A549 (cell line): ENCODE measurements around the gene PELI2. TPM values are rescaled to one million over a fixed set of nuclear protein-coding genes. Genes with fewer than 3 reads are reported as not detected.

Source experiments
- ATAC-seq, 2 experiments: fragments of 200-7000 bp in 1 of 2; fragments of >200 bp in 1 of 2; cut with Nextera tagmentation in 1 of 2; cut with Tn5 transposase in 1 of 2; 3 replicates each; pipeline versions ENCODE4 v1.8.0 to v1.9.1; 2018 to 2020; ENCODE audit warnings: mild to moderate bottlenecking in 1 of 2, moderate library complexity in 1 of 2
- CTCF ChIA-PET: fragments of 300-600 bp; sonication (Branson Sonifier 250); formaldehyde crosslinking; extraction: SDS; loops from one replicate; lab custom pipeline; 2021; ENCODE audit warnings: antibody characterized with exemption, inconsistent platforms; lab: Yijun Ruan, JAX
- POLR2A ChIA-PET: fragments of 350-600 bp; formaldehyde crosslinking; extraction: SDS; loops from one replicate; lab custom pipeline; 2021; ENCODE audit warnings: antibody characterized with exemption, inconsistent platforms; lab: Yijun Ruan, JAX
- DNase-seq, 2 experiments: peaks; one replicate each; pipeline versions ENCODE4 v3.0.0 to v3.0.0-alpha.2; 2011 to 2016; ENCODE audit warnings: low read depth in 1 of 2, low spot score in 1 of 2
- FAIRE-seq: peaks from 2 replicates; lab custom pipeline; 2011; peaks lifted over from hg19 to GRCh38; lab: Jason Lieb, UNC
- H3K27ac ChIP-seq, 2 experiments: fragments of >200 bp; sonication (Bioruptor Twin); formaldehyde crosslinking; 3 replicates each; pipeline ENCODE4 v1.5.1; 2016 to 2017
- H3K4me1 ChIP-seq: fragments of >200 bp; sonication (Bioruptor Twin); formaldehyde crosslinking; 3 replicates; pipeline ENCODE4 v1.6.1; 2016
- H3K4me2 ChIP-seq: fragments of >200 bp; sonication (Bioruptor Twin); formaldehyde crosslinking; 3 replicates; pipeline ENCODE4 v1.6.1; 2016
- H3K4me3 ChIP-seq: fragments of >200 bp; sonication (Bioruptor Twin); formaldehyde crosslinking; 3 replicates; pipeline ENCODE4 v1.5.1; 2016
- H3K9me3 ChIP-seq: fragments of >200 bp; sonication (Bioruptor Twin); formaldehyde crosslinking; 3 replicates; pipeline ENCODE4 v1.6.1; 2016
- BHLHE40 ChIP-seq: IDR thresholded peaks from 2 replicates; pipeline ENCODE4 v1.6.1; 2012; ENCODE audit warnings: low read depth, low read length, inconsistent platforms
- CBX2 ChIP-seq: fragments of 200-600 bp; sonication (generic); IDR thresholded peaks from 2 replicates; pipeline ENCODE4 v1.6.1; 2016; ENCODE audit warnings: low read depth, mild to moderate bottlenecking, borderline replicate concordance
- CHD2 ChIP-seq: fragments of 150-350 bp; IDR thresholded peaks from 2 replicates; pipeline ENCODE4 v1.6.1; 2014; ENCODE audit warnings: low read length; ENCODE audit not compliant: partially characterized antibody
- FOSB ChIP-seq: fragments of 250-450 bp; sonication (Bioruptor Pico); IDR thresholded peaks from 2 replicates; pipeline ENCODE4 v1.5.0; 2020; ENCODE audit warnings: mild to moderate bottlenecking, moderate library complexity
- FOSL2 ChIP-seq, 2 experiments: fragments of 450-650 bp in 1 of 2; fragments of >200 bp in 1 of 2; sonication (Bioruptor Twin) in 1 of 2; formaldehyde crosslinking; IDR thresholded peaks; 2 replicates each; pipeline versions ENCODE4 v1.5.0 to v1.6.1; 2016 to 2020; ENCODE audit warnings: mild to moderate bottlenecking in 1 of 2, moderate library complexity in 1 of 2
- GATA3 ChIP-seq: IDR thresholded peaks from 2 replicates; pipeline ENCODE4 v1.6.1; 2012; ENCODE audit warnings: borderline replicate concordance
- HOXB5 ChIP-seq: fragments of 250-450 bp; sonication (Bioruptor Pico); IDR thresholded peaks from 2 replicates; pipeline ENCODE4 v1.5.0; 2020; ENCODE audit warnings: mild to moderate bottlenecking, moderate library complexity
- JUNB ChIP-seq: fragments of >200 bp; sonication (Bioruptor Twin); formaldehyde crosslinking; IDR thresholded peaks from 2 replicates; pipeline ENCODE4 v1.6.1; 2016
- KDM1A ChIP-seq: fragments of 200-600 bp; sonication (generic); IDR thresholded peaks from 2 replicates; pipeline ENCODE4 v1.6.1; 2016; ENCODE audit warnings: low read depth, mild to moderate bottlenecking
- KDM5A ChIP-seq: fragments of 200-600 bp; sonication (generic); IDR thresholded peaks from 2 replicates; pipeline ENCODE4 v1.6.1; 2016; ENCODE audit warnings: antibody characterized with exemption, mild to moderate bottlenecking
- MAX ChIP-seq: IDR thresholded peaks from 2 replicates; pipeline ENCODE4 v1.6.1; 2012
- MYC ChIP-seq: IDR thresholded peaks from 2 replicates; pipeline ENCODE4 v1.6.1; 2012; ENCODE audit warnings: mild to moderate bottlenecking, inconsistent platforms, low read length, improper control_type of control experiment, borderline replicate concordance
- NFE2L2 ChIP-seq: fragments of 150-350 bp; conservative IDR thresholded peaks from 2 replicates; pipeline ENCODE4 v1.6.1; 2014; ENCODE audit warnings: low read length
- NPAS2 ChIP-seq: fragments of 250-450 bp; sonication (Bioruptor Pico); IDR thresholded peaks from 2 replicates; pipeline ENCODE4 v1.8.0; 2022; ENCODE audit warnings: mild to moderate bottlenecking, moderate library complexity, borderline replicate concordance
- NR3C1 ChIP-seq: fragments of >200 bp; sonication (Bioruptor Twin); formaldehyde crosslinking; IDR thresholded peaks from 3 replicates; pipeline ENCODE4 v1.6.1; 2017
- PBX3 ChIP-seq: IDR thresholded peaks from 2 replicates; pipeline ENCODE4 v1.6.1; 2012
- RAD21 ChIP-seq, 2 experiments: fragments of >200 bp in 1 of 2; sonication (Bioruptor Twin) in 1 of 2; formaldehyde crosslinking in 1 of 2; IDR thresholded peaks in 1 of 2; conservative IDR thresholded peaks in 1 of 2; 2 replicates in 1 of 2; 3 replicates in 1 of 2; pipeline ENCODE4 v1.6.1; 2012 to 2018; ENCODE audit warnings: inconsistent platforms in 1 of 2
- RCOR1 ChIP-seq: fragments of 150-350 bp; IDR thresholded peaks from 2 replicates; pipeline ENCODE4 v1.6.1; 2014; ENCODE audit warnings: antibody characterized with exemption, low read length, low read depth
- TFCP2L1 ChIP-seq: fragments of 250-450 bp; sonication (Bioruptor Pico); IDR thresholded peaks from 2 replicates; pipeline ENCODE4 v1.5.0; 2021; ENCODE audit warnings: mild to moderate bottlenecking
- ZC3H11A ChIP-seq: fragments of 450-650 bp; IDR thresholded peaks from 2 replicates; pipeline ENCODE4 v1.6.1; 2014; ENCODE audit warnings: antibody characterized with exemption, mild to moderate bottlenecking
- ZSCAN20 ChIP-seq: fragments of 250-450 bp; sonication (Bioruptor Pico); IDR thresholded peaks from 2 replicates; pipeline ENCODE4 v1.8.0; 2022; ENCODE audit warnings: mild to moderate bottlenecking, moderate library complexity
- WGBS: methylation state at CpG from one replicate; pipeline ENCODE4 v1.1.6; 2017; ENCODE audit errors: missing lambda C conversion rate; 5-methylcytosine and 5-hydroxymethylcytosine counted together
- polyA plus RNA-seq, 4 experiments: library from polyadenylated mRNA; depleted of rRNA in 3 of 4; stranded (reverse); fragments of >200 nt; fragmentation: RNase III in 1 of 4; extraction: RNeasy Plus Mini Kit Qiagen cat#74134 plus additional on column Dnase treatment in 1 of 4; gene quantifications; 2 replicates in 3 of 4; 3 replicates in 1 of 4; pipeline ENCODE4 v1.2.3, GENCODE V29; 2011 to 2017
- TF ChIP-seq, protein P1 (sequence below): IDR thresholded peaks from 2 replicates; pipeline ENCODE4 v1.6.1; 2012; ENCODE audit warnings: low read depth, borderline replicate concordance
- TF ChIP-seq, protein P2 (sequence below): fragments of 250-450 bp; sonication (Bioruptor Pico); IDR thresholded peaks from 2 replicates; pipeline ENCODE4 v1.5.0; 2021; ENCODE audit warnings: mild to moderate bottlenecking, moderate library complexity, borderline replicate concordance
- TF ChIP-seq, protein P3 (sequence below): fragments of 250-450 bp; sonication (Bioruptor Pico); IDR thresholded peaks from 2 replicates; pipeline ENCODE4 v1.5.0; 2020; ENCODE audit warnings: low read depth, mild to moderate bottlenecking, moderate library complexity
- TF ChIP-seq, protein P4 (sequence below): fragments of 450-650 bp; IDR thresholded peaks from 2 replicates; pipeline ENCODE4 v1.6.1; 2014; ENCODE audit warnings: antibody characterized with exemption

The PELI2 gene
- polyA plus RNA-seq, 2 of the 4 experiments (the other 2 are of a cell fraction), result 0.93 to 7.2 TPM

DNA sequence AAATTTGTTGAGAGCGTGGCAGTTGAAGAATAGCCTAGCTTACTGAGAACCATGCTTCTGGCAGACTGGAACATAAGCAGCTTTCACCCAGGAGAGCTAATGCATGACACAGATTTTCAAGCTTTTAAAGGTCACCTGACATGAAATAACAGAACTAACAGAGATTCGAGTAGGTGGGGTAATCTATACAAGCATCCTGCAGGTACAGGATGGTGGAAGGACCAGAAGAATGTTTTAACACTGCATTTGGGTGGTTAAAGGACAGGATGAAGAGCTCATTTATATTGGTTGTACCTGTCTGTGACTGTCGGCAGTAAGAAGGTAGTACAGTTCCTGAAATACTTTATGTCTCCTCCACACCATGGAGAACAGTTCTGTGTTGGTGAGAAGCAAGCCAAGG, 8.9 kb downstream of the PELI2 start:
- no peak overlapping the region for H3K27ac ChIP-seq
- WGBS, result 70% methylated on average over 3 of the region's 3 CpGs
- H3K9me3 ChIP-seq, result no peaks in the 10 kb centered on the region
- FAIRE-seq, result no peak
- TF ChIP-seq GATA3, result no peak
- no peak for TF ChIP-seq BHLHE40
- no peak for TF ChIP-seq NFE2L2
- no peak for TF ChIP-seq RAD21 (conservative IDR thresholded peaks at IDR 0.05 in 1 of 2, IDR thresholded peaks at IDR 0.05 in 1 of 2)
- no peak for TF ChIP-seq RCOR1
- no peak for TF ChIP-seq NPAS2 (CRISPR knock-in tag)
- TF ChIP-seq, protein P1, sequence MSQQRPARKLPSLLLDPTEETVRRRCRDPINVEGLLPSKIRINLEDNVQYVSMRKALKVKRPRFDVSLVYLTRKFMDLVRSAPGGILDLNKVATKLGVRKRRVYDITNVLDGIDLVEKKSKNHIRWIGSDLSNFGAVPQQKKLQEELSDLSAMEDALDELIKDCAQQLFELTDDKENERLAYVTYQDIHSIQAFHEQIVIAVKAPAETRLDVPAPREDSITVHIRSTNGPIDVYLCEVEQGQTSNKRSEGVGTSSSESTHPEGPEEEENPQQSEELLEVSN, result no peak
- TF ChIP-seq FOSB (CRISPR knock-in tag), result no peak
- TF ChIP-seq, protein P2, sequence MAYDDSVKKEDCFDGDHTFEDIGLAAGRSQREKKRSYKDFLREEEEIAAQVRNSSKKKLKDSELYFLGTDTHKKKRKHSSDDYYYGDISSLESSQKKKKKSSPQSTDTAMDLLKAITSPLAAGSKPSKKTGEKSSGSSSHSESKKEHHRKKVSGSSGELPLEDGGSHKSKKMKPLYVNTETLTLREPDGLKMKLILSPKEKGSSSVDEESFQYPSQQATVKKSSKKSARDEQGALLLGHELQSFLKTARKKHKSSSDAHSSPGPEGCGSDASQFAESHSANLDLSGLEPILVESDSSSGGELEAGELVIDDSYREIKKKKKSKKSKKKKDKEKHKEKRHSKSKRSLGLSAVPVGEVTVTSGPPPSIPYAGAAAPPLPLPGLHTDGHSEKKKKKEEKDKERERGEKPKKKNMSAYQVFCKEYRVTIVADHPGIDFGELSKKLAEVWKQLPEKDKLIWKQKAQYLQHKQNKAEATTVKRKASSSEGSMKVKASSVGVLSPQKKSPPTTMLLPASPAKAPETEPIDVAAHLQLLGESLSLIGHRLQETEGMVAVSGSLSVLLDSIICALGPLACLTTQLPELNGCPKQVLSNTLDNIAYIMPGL (CRISPR knock-in tag), result no peak
- TF ChIP-seq ZSCAN20, result no peak
- TF ChIP-seq MYC, result no peak
- no peak for TF ChIP-seq MAX
- TF ChIP-seq CHD2, result no peak
- TF ChIP-seq NR3C1, result no peak
- no peak for TF ChIP-seq TFCP2L1 (CRISPR knock-in tag)
- no peak for TF ChIP-seq JUNB
- no peak for TF ChIP-seq HOXB5 (CRISPR knock-in tag)
- TF ChIP-seq KDM1A, result no peak
- TF ChIP-seq, all 56 proteins: peak for 0
- no peak overlapping the region for H3K4me2 ChIP-seq
- ATAC-seq (no peak), DNase-seq (no peak)
- ChIA-PET CTCF (interaction anchor here (1.2 kb wide), 1 partner anchor 9 kb away, joined by 4 read pairs; the partner anchor contains the start of gene PELI2), POLR2A (no interaction called here)
- H3K4me3 ChIP-seq, result no peak overlapping the region
- no peaks in the 10 kb centered on the region for H3K4me1 ChIP-seq

- no peak overlapping the region for H3K27ac ChIP-seq
- H3K9me3 ChIP-seq, result no peaks in the 10 kb centered on the region
- CTCF ChIA-PET, result no interaction called here
- 87% methylated on average over 3 of the region's 3 CpGs for WGBS
- POLR2A ChIA-PET, result no interaction called here
- TF ChIP-seq CHD2 (no peak), PBX3 (no peak), JUNB (no peak), ZC3H11A (no peak), MYC (no peak), FOSL2 (IDR thresholded peaks at IDR 0.05) (no peak), FOSL2 (CRISPR knock-in tag; IDR thresholded peaks at IDR 0.05) (no peak), KDM5A (no peak), CBX2 (no peak)
- TF ChIP-seq, protein P3, sequence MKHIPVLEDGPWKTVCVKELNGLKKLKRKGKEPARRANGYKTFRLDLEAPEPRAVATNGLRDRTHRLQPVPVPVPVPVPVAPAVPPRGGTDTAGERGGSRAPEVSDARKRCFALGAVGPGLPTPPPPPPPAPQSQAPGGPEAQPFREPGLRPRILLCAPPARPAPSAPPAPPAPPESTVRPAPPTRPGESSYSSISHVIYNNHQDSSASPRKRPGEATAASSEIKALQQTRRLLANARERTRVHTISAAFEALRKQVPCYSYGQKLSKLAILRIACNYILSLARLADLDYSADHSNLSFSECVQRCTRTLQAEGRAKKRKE (CRISPR knock-in tag), result no peak
- TF ChIP-seq, protein P2 (CRISPR knock-in tag), result no peak
- TF ChIP-seq, protein P1, result no peak
- TF ChIP-seq, protein P4, sequence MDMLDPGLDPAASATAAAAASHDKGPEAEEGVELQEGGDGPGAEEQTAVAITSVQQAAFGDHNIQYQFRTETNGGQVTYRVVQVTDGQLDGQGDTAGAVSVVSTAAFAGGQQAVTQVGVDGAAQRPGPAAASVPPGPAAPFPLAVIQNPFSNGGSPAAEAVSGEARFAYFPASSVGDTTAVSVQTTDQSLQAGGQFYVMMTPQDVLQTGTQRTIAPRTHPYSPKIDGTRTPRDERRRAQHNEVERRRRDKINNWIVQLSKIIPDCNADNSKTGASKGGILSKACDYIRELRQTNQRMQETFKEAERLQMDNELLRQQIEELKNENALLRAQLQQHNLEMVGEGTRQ, result no peak
- TF ChIP-seq, all 56 proteins: peak for 0
- DNase-seq, result no peak
- Histone ChIP-seq H3K4me2 (no peak overlapping the region), H3K4me3 (no peak overlapping the region), H3K4me1 (no peaks in the 10 kb centered on the region)
- ATAC-seq, result no peak
- no peak for FAIRE-seq
Observed at GRCh38 chr14:56129092-56129491, 10.9 kb downstream of the PELI2 start.
